ENCODE results near the gene ANGPTL2. TPM values are rescaled to one million over a fixed set of nuclear protein-coding genes. Genes with fewer than 3 reads are reported as not detected.

The ANGPTL2 gene
- total RNA-seq, 1 experiment from 2014 or later = 5.1 TPM

DNA sequence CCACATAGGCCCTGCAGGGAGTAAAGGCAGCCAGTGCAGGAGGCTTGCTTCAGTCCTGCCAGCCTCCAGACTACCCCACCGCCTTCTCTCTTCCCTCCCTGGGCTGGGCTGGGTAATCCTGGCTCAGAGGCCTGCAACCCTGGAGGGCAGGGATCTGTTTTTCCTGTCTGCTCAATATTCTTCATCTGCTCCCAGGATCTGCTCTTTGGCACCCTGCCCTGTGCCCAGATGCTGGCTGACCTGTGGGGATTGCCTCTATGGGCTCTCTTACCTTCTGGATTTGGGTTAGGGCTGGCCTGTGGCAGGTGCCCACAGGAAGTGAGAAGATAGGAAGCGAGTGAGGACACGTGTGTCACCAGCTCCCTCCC, 7.3 kb upstream of the ANGPTL2 start:
- no peak overlapping the region for H3K14ac ChIP-seq (ENCODE audit: insufficient read depth, low read length)
- no peak overlapping the region for H4K8ac ChIP-seq (replicated peaks; ENCODE audit: insufficient read length, low read depth, low read length)
- H2BK20ac ChIP-seq (ENCODE audit: low read depth, low read length, poor library complexity, severe bottlenecking) = no peak overlapping the region
- H3K4me1 ChIP-seq (ENCODE audit: insufficient read depth, low read length) = peaks cover 2% of the 10 kb centered on the region; the same call in 1 of the 2 replicates
- H2BK12ac ChIP-seq (ENCODE audit: insufficient read length, low read depth, low read length) = no peak overlapping the region
- H2BK15ac ChIP-seq (ENCODE audit: low read depth, low read length) = no peak overlapping the region
- Mint-ChIP-seq H3K4me3 (no peak overlapping the region), H3K36me3 (ENCODE audit: insufficient read depth in 1 of 3, low read depth in 3 of 3) (no peaks in the 10 kb centered on the region), H3K9me3 (no peaks in the 10 kb centered on the region; a peak in 2 of 5 replicates), H3K27ac (no peak overlapping the region), H3K27me3 (ENCODE audit: low read depth) (no peaks in the 10 kb centered on the region; the same call in 1 of the 2 replicates), H3K4me1 (peaks cover 31 to 37% of the 10 kb centered on the region in 2 experiments)
- no peak overlapping the region for H2BK120ac ChIP-seq (ENCODE audit: low read depth, low read length, poor library complexity, severe bottlenecking)
- H3K79me2 ChIP-seq (ENCODE audit: insufficient read depth, low read length) = no peaks in the 10 kb centered on the region
- no peak for DNase-seq
- no peak overlapping the region for H2BK5ac ChIP-seq (ENCODE audit: insufficient read length, low read length)
- WGBS (ENCODE audit: extremely low coverage, insufficient read length, low lambda C conversion rate) = no CpG with 5 or more reads among the region's 3 CpGs
- H3K23ac ChIP-seq (ENCODE audit: insufficient read length, low read depth, low read length) = no peak overlapping the region
- no peak overlapping the region for H3K18ac ChIP-seq (ENCODE audit: insufficient read length, low read depth, low read length)
- H3K56ac ChIP-seq (ENCODE audit: insufficient read length, low read depth, low read length) = no peak overlapping the region
- no peak overlapping the region for H2AK5ac ChIP-seq (ENCODE audit: insufficient read length, low read length)
- H3K9ac ChIP-seq (ENCODE audit: extremely low read depth, insufficient read length, low read length) = no peak overlapping the region
- no peak overlapping the region for H3K4ac ChIP-seq (ENCODE audit: low read depth, low read length)
- TF ChIP-seq, protein P1, sequence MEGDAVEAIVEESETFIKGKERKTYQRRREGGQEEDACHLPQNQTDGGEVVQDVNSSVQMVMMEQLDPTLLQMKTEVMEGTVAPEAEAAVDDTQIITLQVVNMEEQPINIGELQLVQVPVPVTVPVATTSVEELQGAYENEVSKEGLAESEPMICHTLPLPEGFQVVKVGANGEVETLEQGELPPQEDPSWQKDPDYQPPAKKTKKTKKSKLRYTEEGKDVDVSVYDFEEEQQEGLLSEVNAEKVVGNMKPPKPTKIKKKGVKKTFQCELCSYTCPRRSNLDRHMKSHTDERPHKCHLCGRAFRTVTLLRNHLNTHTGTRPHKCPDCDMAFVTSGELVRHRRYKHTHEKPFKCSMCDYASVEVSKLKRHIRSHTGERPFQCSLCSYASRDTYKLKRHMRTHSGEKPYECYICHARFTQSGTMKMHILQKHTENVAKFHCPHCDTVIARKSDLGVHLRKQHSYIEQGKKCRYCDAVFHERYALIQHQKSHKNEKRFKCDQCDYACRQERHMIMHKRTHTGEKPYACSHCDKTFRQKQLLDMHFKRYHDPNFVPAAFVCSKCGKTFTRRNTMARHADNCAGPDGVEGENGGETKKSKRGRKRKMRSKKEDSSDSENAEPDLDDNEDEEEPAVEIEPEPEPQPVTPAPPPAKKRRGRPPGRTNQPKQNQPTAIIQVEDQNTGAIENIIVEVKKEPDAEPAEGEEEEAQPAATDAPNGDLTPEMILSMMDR (conservative IDR thresholded peaks at IDR 0.05) = no peak
- H3T11ph ChIP-seq (ENCODE audit: low read length) = no peak overlapping the region
- no peak overlapping the region for H4K91ac ChIP-seq (ENCODE audit: insufficient read length, low read depth, low read length)
- no peak overlapping the region for H2AFZ ChIP-seq (ENCODE audit: low read length)
- H3K27me3 ChIP-seq (ENCODE audit: insufficient read depth, low read length) = no peaks in the 10 kb centered on the region
- no peaks in the 10 kb centered on the region for H3K9me3 ChIP-seq (ENCODE audit: control insufficient read depth, low read depth, low read length)
- H3K4me2 ChIP-seq (ENCODE audit: insufficient read depth, insufficient read length, low read length) = no peak overlapping the region
- H3K79me1 ChIP-seq (ENCODE audit: insufficient read depth, low read depth, low read length, poor library complexity, severe bottlenecking) = no peaks in the 10 kb centered on the region
- H4K5ac ChIP-seq (ENCODE audit: insufficient read length, low read depth, low read length) = no peak overlapping the region
- H4K20me1 ChIP-seq (ENCODE audit: control insufficient read depth, insufficient read depth, insufficient read length) = no peaks in the 10 kb centered on the region
- no peaks in the 10 kb centered on the region for H3K23me2 ChIP-seq (ENCODE audit: insufficient read length, low read depth, low read length, poor library complexity, severe bottlenecking)
- no peak overlapping the region for H3K27ac ChIP-seq (ENCODE audit: insufficient read length, low read depth, low read length)
